Colon (tissue), 2 donors: ENCODE data around the gene LOXHD1.

Experiments
- FAIRE-seq: peaks from 2 replicates; lab custom pipeline; 2012; peaks lifted over from hg19 to GRCh38; lab: Jason Lieb, UNC
- donor health status: control.
- donor health status: control.

The LOXHD1 gene

GRCh38 chr18:46625069-46625468, 32.0 kb downstream of the LOXHD1 start:
- FAIRE-seq: no peak

DNA sequence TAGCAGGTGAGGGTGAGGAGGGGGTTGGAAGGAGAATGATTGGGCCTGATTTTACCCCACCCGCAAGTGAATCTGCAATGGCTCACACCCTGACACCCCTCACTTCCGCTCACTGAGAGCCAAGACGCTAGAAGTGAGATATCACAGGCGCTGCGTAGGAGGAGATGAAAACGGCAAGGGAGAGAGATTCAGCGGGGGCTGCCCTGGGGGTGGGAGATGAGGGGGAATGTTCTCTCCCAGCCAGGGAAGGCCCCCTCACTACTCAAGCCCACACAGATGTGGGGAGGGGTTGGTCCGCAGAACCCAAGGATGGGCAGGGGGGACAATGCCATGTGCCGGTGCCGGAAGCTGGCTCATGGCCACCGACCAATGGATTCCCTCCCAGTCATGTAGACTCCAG, 32.9 kb downstream of the LOXHD1 start:
- FAIRE-seq: no peak

GRCh38 chr18:46623541-46623940, 33.5 kb downstream of the LOXHD1 start:
- FAIRE-seq: no peak

GRCh38 chr18:46622999-46623398, 34.0 kb downstream of the LOXHD1 start:
- no peak for FAIRE-seq

- FAIRE-seq: no peak
Observed at GRCh38 chr18:46622451-46622850, 34.6 kb downstream of the LOXHD1 start.

- no peak for FAIRE-seq
Observed at GRCh38 chr18:46621871-46622270, 35.1 kb downstream of the LOXHD1 start.

GRCh38 chr18:46621111-46621766, 35.8 kb downstream of the LOXHD1 start:
- FAIRE-seq: no peak

DNA sequence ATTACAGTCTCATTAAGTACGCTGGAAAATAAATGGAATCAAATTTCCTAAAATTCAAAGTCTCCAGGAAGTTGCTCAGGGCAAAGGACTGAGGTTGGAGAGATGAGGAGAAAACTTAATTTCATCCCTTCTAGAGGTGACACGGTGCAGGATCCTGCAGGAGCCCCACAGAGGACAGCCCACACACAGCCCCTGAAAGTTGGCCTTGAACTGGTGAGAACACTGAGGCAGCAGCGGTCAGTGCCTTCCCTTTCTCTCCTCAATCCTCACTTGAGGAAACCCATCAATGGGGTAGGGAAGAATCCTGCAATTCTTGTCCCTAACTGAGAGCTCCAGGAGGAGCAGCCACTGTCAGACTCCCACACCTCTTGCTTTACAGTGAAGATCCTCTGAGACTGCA, 37.5 kb downstream of the LOXHD1 start:
- FAIRE-seq: no peak

DNA sequence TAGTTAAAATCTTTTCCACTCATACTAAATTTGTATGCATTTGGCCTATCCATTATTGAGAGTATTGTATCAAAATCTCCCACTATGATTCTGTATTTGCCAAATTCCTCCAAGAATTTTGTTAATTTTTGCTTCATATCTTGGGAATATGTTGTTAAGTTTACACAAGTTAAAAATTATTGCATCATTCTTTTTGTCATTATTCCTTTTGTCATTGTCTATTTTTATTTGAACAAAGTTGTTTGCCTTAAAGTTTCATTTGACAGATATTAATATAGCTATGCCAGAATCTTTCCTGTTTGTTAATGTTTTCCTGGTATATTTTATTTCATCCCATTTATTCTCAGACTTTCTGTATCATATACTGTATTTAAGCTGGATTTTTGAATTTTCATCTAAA, 41.3 kb downstream of the LOXHD1 start:
- no peak for FAIRE-seq

- no peak for FAIRE-seq
Observed at GRCh38 chr18:46609048-46609447, 48.0 kb downstream of the LOXHD1 start.

DNA sequence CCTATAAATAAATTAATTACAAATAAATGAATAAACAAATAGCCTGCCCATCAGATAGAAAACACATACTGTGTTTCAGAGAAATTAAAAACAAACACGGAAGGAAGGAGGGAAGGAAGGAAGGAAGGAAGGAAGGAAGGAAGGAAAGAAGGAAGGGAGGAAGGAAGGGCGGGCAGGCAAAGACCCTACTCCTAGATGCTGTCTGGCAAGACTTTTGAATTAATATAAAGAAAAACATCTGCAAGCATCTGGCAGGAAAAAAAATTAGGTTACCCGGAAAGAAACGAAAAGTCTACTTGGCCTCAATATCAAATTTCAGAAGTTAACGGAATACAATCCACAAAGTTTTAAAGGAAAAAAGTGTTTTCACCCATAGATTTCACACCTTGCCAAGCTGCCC, 49.1 kb downstream of the LOXHD1 start:
- no peak for FAIRE-seq

- FAIRE-seq: no peak
Observed at GRCh38 chr18:46601141-46601805, 55.7 kb downstream of the LOXHD1 start.

- no peak for FAIRE-seq
Observed at GRCh38 chr18:46596119-46596518, 60.9 kb downstream of the LOXHD1 start.

GRCh38 chr18:46591783-46592391, 65.1 kb downstream of the LOXHD1 start:
- no peak for FAIRE-seq

DNA sequence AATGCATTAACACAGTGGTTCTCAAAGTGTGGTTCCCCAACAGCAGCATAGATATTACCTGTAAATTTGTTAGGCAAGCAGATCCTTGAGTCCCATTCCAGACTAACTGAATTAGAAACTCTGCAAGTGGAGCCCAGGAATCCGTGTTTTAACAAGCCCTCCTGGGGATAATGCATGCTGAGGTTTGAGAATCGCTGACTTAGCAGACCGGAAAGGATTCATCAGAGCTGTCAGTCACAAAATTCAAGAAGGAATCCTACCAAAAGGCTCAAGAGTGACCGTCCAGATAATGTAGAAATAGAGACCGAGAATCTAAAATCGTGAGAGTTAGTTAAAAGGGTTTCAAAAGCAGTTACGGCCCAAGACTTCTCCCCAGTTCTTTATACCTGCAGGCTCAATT, 66.9 kb downstream of the LOXHD1 start:
- no peak for FAIRE-seq

DNA sequence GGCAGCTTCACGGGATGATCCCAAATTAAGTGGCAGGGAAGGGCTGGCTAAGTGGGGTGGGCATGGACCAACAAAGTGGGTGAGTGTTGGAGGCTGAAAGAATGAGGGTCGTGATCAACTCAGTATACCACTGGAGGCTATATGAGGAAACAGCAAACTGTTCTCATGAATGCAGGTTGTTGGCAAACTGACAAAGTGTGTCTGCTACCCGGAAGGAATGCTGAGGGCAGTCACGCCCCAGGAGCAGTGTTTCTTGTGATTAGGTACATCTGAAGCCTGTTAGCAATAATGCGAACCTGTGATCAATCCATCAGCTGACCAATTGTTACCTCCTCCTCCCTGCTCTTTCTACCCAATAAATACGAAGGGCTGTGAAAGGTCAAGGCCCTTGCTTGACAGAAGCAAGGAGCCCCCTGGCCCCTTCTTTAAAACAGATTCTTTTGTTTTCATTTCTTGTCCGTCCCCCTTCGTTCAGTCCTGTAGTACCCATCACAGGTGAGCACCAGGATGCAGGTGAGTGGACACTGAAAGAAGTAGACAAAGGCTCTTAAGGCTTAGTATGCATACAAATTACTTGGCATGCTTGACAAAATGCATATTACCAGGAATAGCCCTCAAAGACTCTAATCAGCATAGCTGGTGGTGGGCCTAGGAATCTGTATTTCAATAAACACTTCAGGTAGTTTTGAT, 67.9 kb downstream of the LOXHD1 start:
- no peak for FAIRE-seq

DNA sequence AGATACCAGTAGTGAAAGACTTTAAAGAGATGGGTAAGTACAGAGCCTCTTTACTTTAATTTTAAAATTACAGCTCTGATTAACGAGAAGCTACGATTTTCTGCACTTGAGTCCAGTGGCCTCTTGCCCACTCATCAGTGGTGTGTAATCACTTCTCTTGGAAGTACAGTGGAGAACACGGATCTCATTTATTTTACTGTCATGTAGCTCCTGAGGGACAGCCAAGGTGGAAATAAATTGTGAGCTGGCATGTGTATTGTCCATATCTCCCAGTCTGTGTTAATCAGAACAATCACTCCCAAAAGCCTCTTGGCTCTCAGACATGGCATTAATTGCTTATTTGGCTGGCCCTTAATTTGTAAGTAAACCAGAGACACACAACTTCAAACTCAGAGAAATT, 69.4 kb downstream of the LOXHD1 start:
- FAIRE-seq: no peak

DNA sequence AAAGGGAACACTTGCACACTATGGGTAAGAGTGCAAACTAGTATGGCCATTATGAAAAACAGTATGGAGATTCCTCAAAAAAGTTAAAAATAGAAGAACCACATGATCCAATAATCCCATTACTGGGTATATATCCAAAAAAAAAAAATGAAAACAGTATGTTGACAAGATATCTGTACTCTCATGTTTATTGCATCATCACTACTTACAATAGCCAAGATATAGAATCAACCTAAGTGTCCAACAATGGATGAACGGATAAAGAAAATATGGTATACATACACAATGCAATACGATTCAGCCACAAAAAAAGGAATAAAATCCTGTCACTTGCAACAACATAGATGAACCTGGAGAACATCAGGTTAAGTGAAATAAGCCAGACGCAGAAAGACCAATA, 73.3 kb downstream of the LOXHD1 start:
- no peak for FAIRE-seq

DNA sequence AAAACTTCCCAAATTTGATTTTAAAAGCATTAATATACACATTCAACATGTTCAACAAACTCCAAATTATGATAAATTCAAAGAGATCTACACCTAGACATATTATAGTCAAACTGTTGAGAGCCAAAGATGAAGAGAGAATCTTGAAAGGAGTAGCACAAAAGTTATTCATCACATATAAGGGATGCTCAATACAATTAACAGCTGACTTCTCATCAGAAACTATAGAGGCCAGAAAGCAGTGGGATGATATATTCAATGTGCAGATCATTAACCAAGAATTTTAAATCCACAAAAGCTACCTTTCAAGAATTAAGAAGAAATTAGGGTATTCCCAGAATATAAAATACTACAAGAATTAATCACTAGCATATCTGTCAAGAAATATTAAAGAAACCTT, 75.4 kb downstream of the LOXHD1 start:
- no peak for FAIRE-seq

GRCh38 chr18:46578987-46579386, 78.0 kb downstream of the LOXHD1 start:
- no peak for FAIRE-seq

DNA sequence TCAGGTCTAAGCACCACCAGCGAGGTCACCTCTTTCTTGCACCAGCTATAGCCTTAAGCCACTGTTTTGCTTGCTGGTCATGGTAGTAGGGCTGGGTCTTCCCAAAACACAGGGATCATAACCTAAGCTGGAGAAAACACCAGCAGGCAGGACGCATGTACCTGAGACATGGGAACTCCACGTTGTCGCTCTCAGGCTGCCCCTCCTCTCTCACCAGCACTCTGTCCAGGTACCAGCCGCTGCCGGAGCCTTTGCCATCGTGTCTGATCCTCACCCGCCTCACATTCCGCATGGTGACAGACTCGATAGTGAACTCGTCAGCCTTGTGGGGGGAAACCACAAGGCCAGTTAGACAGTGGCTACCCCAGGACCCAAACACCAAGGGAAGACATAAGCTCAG, 79.5 kb downstream of the LOXHD1 start:
- FAIRE-seq: no peak

DNA sequence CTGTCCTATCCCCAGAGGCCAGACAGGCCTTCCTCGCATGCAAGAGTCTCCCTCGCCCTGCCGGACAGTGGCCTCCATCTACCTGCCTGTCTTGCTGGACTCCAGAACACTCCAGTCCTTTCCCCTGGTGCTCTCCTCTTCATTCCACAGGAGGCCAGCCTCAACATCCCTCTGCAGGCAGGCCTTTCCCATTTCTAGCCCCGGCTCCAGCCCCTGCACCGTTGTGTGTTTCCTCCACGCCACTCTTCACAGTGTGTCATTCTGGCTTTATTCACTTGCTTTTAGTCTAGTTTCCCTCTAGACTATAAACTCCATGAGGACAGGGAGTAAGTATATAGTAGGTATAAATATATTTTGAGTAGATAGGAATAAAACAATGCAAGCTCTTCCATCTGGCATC, 81.2 kb downstream of the LOXHD1 start:
- no peak for FAIRE-seq

GRCh38 chr18:46574743-46575115, 82.3 kb downstream of the LOXHD1 start:
- FAIRE-seq: no peak
